ENCODE measurements around the gene C1orf141. TPM values are rescaled to one million over a fixed set of nuclear protein-coding genes. Genes with fewer than 3 reads are reported as not detected.

Gene C1orf141
- total and polyA plus RNA-seq, 9 of the 15 experiments (the other 6 are each of a cell fraction or from before 2014, with no cell fraction given), result not detected

- Histone ChIP-seq H3K36me3 (ENCODE audit: control insufficient read depth, insufficient read depth, low read length) (no peaks in the 10 kb centered on the region), H3K9ac (ENCODE audit: insufficient read depth in 1 of 2, low read depth in 2 of 2, low read length in 2 of 2) (no peak overlapping the region), H3K27ac (ENCODE audit: extremely low read depth, low read depth, low read length) (no peak overlapping the region), H3K9me1 (ENCODE audit: control insufficient read depth, insufficient read depth, low read length) (no peaks in the 10 kb centered on the region), H3K27me3 (ENCODE audit: control insufficient read depth in 2 of 2, insufficient read depth in 2 of 2, low read length in 2 of 2) (no peaks in the 10 kb centered on the region), H3K9me3 (replicated peaks; ENCODE audit: control insufficient read depth, insufficient read depth, low read depth, low read length) (0 out of 2 replicates have a peak, but pooled peaks cover 2% of the 10 kb centered on the region), H3K4me2 (ENCODE audit: insufficient read depth, low read length) (no peak overlapping the region), H2AFZ (ENCODE audit: low read depth, low read length) (no peak overlapping the region), H4K20me1 (replicated peaks; ENCODE audit: control insufficient read depth, insufficient read depth, low read length) (no peaks in the 10 kb centered on the region), H3K79me2 (ENCODE audit: control insufficient read depth, insufficient read depth, low read length) (no peaks in the 10 kb centered on the region), H3K4me1 (replicated peaks in 1 of 2; ENCODE audit: control insufficient read depth in 2 of 2, insufficient read depth in 2 of 2, low read length in 2 of 2) (peaks cover 0 to 9% of the 10 kb centered on the region in 2 experiments; a peak in 4 of 5 replicates), H3K4me3 (no peak overlapping the region)
- FAIRE-seq (no peak), ATAC-seq (peak; percentile 58; the same call in 2 of the 3 replicates), DNase-seq (ENCODE audit: extremely low read depth in 1 of 4, low spot score in 3 of 4) (peak in 1 of 4 experiments; percentile 25)
- TF ChIP-seq ZNF586 (CRISPR knock-in tag; conservative IDR thresholded peaks at IDR 0.05), result no peak
- no peak for TF ChIP-seq ZNF184 (CRISPR knock-in tag; IDR thresholded peaks at IDR 0.05)
- TF ChIP-seq ATF3 (IDR thresholded peaks at IDR 0.05), result no peak
- TF ChIP-seq ATF3 (CRISPR knock-in tag; conservative IDR thresholded peaks at IDR 0.05), result no peak
- TF ChIP-seq PKNOX1 (IDR thresholded peaks at IDR 0.05), result peak; percentile 28; the same call in 1 of the 2 replicates
- TF ChIP-seq TCF7L2 (IDR thresholded peaks at IDR 0.05; ENCODE audit: low read depth, low read length), result no peak
- peak in 1 of 2 experiments; percentile 92; a peak in 2 of 4 replicates for TF ChIP-seq SRF (CRISPR knock-in tag; IDR thresholded peaks at IDR 0.05)
- in situ Hi-C loops (cut with MboI) (no loop called here), intact Hi-C loops (cut with micrococcal nuclease) (no loop called here)
- BruUV-seq (replicated peaks), result no TSS peak
- ChIA-PET POLR2A (no interaction called here), CTCF (ENCODE audit: low intra/inter-chr PET ratio) (no interaction called here)
- 47% methylated on average over 1 of the region's 1 CpG for WGBS (ENCODE audit: insufficient coverage, low coverage, missing lambda C conversion rate)
Measured at GRCh38 chr1:67089685-67090208, 45.0 kb downstream of the C1orf141 start.
